ENCODE measurements around the gene SLC6A3. TPM values are rescaled to one million over a fixed set of nuclear protein-coding genes. Genes with fewer than 3 reads are reported as not detected.

SLC6A3 gene
- total RNA-seq, 1 experiment from 2014 or later: not detected

DNA sequence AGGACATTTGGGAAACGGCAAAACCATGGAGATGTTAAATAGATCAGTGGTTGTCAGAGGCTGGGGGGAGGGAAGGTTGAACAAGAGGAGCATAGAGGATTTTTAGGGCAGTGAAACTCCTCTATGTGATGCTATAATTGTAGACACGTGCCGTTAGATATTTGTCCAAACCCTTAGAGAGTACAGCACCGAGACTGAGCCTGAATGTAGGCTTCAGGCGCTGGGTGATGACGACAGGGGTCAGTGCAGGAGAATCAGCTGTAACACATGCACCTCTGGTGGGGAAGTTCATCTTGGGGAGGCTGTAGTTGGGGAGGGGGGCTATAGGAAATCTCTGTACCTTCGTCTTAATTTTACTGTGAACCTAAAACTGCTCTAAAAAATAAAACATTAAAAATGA lies 78.1 kb downstream of the SLC6A3 start:
- CTCF ChIA-PET: no interaction called here
- TF ChIP-seq, protein P1, sequence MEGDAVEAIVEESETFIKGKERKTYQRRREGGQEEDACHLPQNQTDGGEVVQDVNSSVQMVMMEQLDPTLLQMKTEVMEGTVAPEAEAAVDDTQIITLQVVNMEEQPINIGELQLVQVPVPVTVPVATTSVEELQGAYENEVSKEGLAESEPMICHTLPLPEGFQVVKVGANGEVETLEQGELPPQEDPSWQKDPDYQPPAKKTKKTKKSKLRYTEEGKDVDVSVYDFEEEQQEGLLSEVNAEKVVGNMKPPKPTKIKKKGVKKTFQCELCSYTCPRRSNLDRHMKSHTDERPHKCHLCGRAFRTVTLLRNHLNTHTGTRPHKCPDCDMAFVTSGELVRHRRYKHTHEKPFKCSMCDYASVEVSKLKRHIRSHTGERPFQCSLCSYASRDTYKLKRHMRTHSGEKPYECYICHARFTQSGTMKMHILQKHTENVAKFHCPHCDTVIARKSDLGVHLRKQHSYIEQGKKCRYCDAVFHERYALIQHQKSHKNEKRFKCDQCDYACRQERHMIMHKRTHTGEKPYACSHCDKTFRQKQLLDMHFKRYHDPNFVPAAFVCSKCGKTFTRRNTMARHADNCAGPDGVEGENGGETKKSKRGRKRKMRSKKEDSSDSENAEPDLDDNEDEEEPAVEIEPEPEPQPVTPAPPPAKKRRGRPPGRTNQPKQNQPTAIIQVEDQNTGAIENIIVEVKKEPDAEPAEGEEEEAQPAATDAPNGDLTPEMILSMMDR (IDR thresholded peaks at IDR 0.05; ENCODE audit: unreplicated experiment): no peak
- Mint-ChIP-seq H3K36me3 (ENCODE audit: insufficient read depth, unreplicated experiment) (no peaks in the 10 kb centered on the region), H3K27me3 (ENCODE audit: unreplicated experiment) (peaks cover 100% of the 10 kb centered on the region), H3K27ac (ENCODE audit: unreplicated experiment) (no peak overlapping the region), H3K4me1 (ENCODE audit: low read depth, unreplicated experiment) (no peaks in the 10 kb centered on the region), H3K4me3 (ENCODE audit: low read depth, unreplicated experiment) (no peak overlapping the region), H3K9me3 (ENCODE audit: low read depth, unreplicated experiment) (no peaks in the 10 kb centered on the region)
- intact Hi-C loops (cut with micrococcal nuclease; ENCODE audit: unreplicated experiment): no loop called here
- no peak for DNase-seq
- no TSS peak for BruUV-seq (replicated peaks)

DNA sequence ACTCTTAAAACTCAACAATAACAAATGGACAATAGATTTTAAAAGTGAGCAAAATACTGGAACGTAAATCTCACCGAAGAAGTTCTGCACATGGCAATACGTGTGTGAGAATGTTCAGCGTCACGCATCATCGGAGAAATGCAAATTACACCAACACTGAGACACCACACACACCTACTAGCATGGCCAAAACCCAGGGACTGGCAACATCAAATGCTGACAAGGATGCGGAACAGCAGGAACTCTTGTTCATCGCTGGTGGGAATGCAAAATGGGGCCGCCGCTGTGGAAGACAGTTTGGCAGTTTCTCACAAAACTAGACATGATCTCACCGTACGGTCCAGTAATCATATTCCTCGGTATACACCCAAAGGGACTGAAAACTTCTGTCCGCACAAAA lies 78.7 kb downstream of the SLC6A3 start:
- no peak overlapping the region for H3K27ac Mint-ChIP-seq (ENCODE audit: unreplicated experiment)
- CTCF ChIA-PET: no interaction called here
- no peak for DNase-seq
- no peaks in the 10 kb centered on the region for H3K9me3 Mint-ChIP-seq (ENCODE audit: low read depth, unreplicated experiment)
- H3K4me3 Mint-ChIP-seq (ENCODE audit: low read depth, unreplicated experiment): no peak overlapping the region
- peaks cover 95% of the 10 kb centered on the region for H3K27me3 Mint-ChIP-seq (ENCODE audit: unreplicated experiment)
- BruUV-seq (replicated peaks): no TSS peak
- TF ChIP-seq, protein P1 (IDR thresholded peaks at IDR 0.05; ENCODE audit: unreplicated experiment): no peak
- H3K36me3 Mint-ChIP-seq (ENCODE audit: insufficient read depth, unreplicated experiment): no peaks in the 10 kb centered on the region
- intact Hi-C loops (cut with micrococcal nuclease; ENCODE audit: unreplicated experiment): no loop called here
- H3K4me1 Mint-ChIP-seq (ENCODE audit: low read depth, unreplicated experiment): no peaks in the 10 kb centered on the region

DNA sequence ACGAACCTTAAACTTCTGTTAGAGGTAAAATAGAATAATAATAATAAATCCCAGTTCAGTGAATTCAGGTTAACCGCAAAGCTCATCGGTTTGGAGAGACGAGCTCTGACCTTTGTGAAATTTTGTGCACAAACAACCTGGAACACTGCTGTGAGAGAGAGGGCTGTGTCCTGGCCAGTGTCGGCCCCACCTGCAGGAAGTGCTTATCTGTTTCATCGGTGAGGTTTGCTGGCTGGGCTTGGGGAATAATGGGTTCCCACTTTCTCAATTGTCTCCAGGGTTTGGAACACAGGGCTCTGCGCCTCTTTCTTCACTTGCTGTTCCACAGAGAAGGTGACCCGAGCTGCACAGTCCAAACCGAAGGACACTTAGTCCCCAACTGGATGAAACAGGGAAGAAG lies 81.0 kb downstream of the SLC6A3 start:
- Mint-ChIP-seq H3K4me3 (ENCODE audit: low read depth, unreplicated experiment) (no peak overlapping the region), H3K27me3 (ENCODE audit: unreplicated experiment) (peaks cover 83% of the 10 kb centered on the region), H3K36me3 (ENCODE audit: insufficient read depth, unreplicated experiment) (no peaks in the 10 kb centered on the region), H3K9me3 (ENCODE audit: low read depth, unreplicated experiment) (no peaks in the 10 kb centered on the region), H3K27ac (ENCODE audit: unreplicated experiment) (no peak overlapping the region), H3K4me1 (ENCODE audit: low read depth, unreplicated experiment) (no peaks in the 10 kb centered on the region)
- DNase-seq: no peak
- CTCF ChIA-PET: no interaction called here
- BruUV-seq (replicated peaks): no TSS peak
- TF ChIP-seq, protein P1 (IDR thresholded peaks at IDR 0.05; ENCODE audit: unreplicated experiment): no peak
- intact Hi-C loops (cut with micrococcal nuclease; ENCODE audit: unreplicated experiment): no loop called here

DNA sequence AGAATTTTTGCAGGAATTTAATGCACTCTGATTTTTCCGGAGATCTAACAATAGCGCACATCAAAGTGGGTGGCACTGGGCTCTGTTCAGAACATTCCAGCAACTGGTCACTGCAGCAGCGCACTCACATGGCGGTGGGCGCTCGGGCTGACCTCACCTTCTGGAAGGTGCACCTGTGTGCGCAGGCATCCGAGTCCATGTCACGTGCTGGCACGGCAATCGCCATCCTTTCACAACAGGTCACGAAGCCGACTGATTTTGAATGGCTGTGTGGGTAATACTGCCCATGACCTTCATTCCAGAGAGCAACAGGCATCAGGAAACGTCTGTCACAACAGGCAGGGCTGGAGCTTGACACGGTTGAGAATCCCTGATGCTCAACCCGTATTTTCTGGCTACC lies 81.7 kb downstream of the SLC6A3 start:
- Mint-ChIP-seq H3K9me3 (ENCODE audit: low read depth, unreplicated experiment) (no peaks in the 10 kb centered on the region), H3K27me3 (ENCODE audit: unreplicated experiment) (peaks cover 80% of the 10 kb centered on the region), H3K36me3 (ENCODE audit: insufficient read depth, unreplicated experiment) (no peaks in the 10 kb centered on the region), H3K27ac (ENCODE audit: unreplicated experiment) (no peak overlapping the region), H3K4me1 (ENCODE audit: low read depth, unreplicated experiment) (no peaks in the 10 kb centered on the region), H3K4me3 (ENCODE audit: low read depth, unreplicated experiment) (no peak overlapping the region)
- CTCF ChIA-PET: interaction anchor here (0.6 kb wide), 1 partner anchor 16 kb away, joined by 3 read pairs; no protein-coding TSS in a partner anchor
- no TSS peak for BruUV-seq (replicated peaks)
- TF ChIP-seq, protein P1 (IDR thresholded peaks at IDR 0.05; ENCODE audit: unreplicated experiment): no peak
- DNase-seq: no peak
- intact Hi-C loops (cut with micrococcal nuclease; ENCODE audit: unreplicated experiment): no loop called here
